Activated naive CD4-positive, alpha-beta T cell treated with anti-CD3 and anti-CD28 coated beads, Interleukin-2, amount 10 ng/mL, durations not matched to agents 5 hours and 36 hours (primary cell): ENCODE measurements around the gene F11. TPM values are rescaled to one million over a fixed set of nuclear protein-coding genes. Genes with fewer than 3 reads are reported as not detected.

Experiments used
- total RNA-seq, 2 experiments: library from RNA; stranded (reverse); gene quantifications; one replicate each; pipeline ENCODE4 v1.2.3, GENCODE V29; 2021

F11 gene
- not detected for total RNA-seq

GRCh38 chr4:186265683-186266652 lies at the start of gene F11:
TSS of gene F11 (plus strand) at chr4:186266189. CDS start at chr4:186267137, 948 bp downstream.

DNA sequence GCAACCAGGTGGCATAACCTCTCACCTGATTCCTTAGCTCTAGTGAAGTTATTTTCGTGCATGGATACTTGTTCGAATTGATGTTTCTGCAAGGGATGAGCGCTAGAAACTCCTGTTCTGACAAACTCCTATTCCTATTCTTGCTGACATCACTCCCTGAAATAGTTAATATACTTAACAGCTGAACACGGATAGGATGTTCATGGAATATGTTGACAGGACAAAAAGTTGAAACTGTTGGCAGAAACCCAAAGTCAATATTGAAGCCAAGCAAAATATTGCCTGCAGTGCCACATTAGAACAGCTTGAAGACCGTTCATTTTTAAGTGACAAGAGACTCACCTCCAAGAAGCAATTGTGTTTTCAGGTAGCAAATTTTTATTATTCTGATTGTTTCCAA lies 38.8 kb upstream of the F11 start, which contains the start of gene KLKB1:
Gene KLKB1, plus strand, starts transcription at position 287 of the 400 bp plus-strand sequence. CDS start 689 bp downstream, outside the sequence.

Other genes starting within 250 kb of the F11 start
- under 1 TPM; 0.40 to 0.53 TPM for gene TLR3, start 197.0 kb upstream of the F11 start, total RNA-seq
- gene FAM149A, start 161.5 kb upstream of the F11 start, total RNA-seq: under 1 TPM; 0.41 to 0.88 TPM
- gene CYP4V2, start 74.6 kb upstream of the F11 start, total RNA-seq: 10 to 100 TPM; 16.7 to 17.9 TPM
- gene KLKB1, start 38.7 kb upstream of the F11 start, total RNA-seq: under 1 TPM in 1 of 2 experiments, not detected in 1; 0.10 TPM